HepG2 (cell line): ENCODE data around the gene IL12A. TPM values are rescaled to one million over a fixed set of nuclear protein-coding genes. Genes with fewer than 3 reads are reported as not detected.
A peak's percentile ranks its signal among the peaks of the same experiment; 100 is the strongest.

Experiments used
- ATAC-seq: fragments of 200-7000 bp; cut with Tn5 transposase; 3 replicates; pipeline ENCODE4 v1.9.1; 2020; ENCODE audit warnings: mild to moderate bottlenecking, moderate library complexity
- BruUV-seq: library from RNA; stranded (reverse); fragments of 400-500 nt; replicated peaks from 2 replicates; lab custom pipeline; 2021; lab: Mats Ljungman, UMichigan
- CTCF ChIA-PET: fragments of 300-600 bp; formaldehyde crosslinking; extraction: SDS; loops from one replicate; lab custom pipeline; 2021; ENCODE audit warnings: low total read pairs, inconsistent platforms, low intra/inter-chr PET ratio; lab: Yijun Ruan, JAX
- POLR2A ChIA-PET: fragments of 350-600 bp; sonication (Branson Sonifier 250); formaldehyde crosslinking; loops from one replicate; lab custom pipeline; 2020; ENCODE audit warnings: antibody characterized with exemption, inconsistent platforms; lab: Yijun Ruan, JAX
- DNase-seq: peaks from one replicate; pipeline ENCODE4 v3.0.0-alpha.2; 2015; ENCODE audit warnings: low spot score
- FAIRE-seq: peaks from 3 replicates; lab custom pipeline; 2011; peaks lifted over from hg19 to GRCh38; lab: Jason Lieb, UNC
- H2AFZ ChIP-seq: one replicate; pipeline ENCODE4 v1.6.1; 2011; ENCODE audit warnings: low read length, inconsistent platforms
- H3K27ac ChIP-seq: fragments of 300-600 bp; 3 replicates; pipeline ENCODE4 v1.8.0; 2011; ENCODE audit warnings: mixed run types, mild to moderate bottlenecking, mixed read lengths, low read length, inconsistent platforms; ENCODE audit not compliant: insufficient read depth; ENCODE audit errors: extremely low read length
- H3K27me3 ChIP-seq, 2 experiments: fragments of 200-600 bp in 1 of 2; 2 replicates in 1 of 2; 3 replicates in 1 of 2; pipeline versions ENCODE4 v1.6.0 to v1.8.0; 2011; ENCODE audit warnings: low read length in 2 of 2, mild to moderate bottlenecking in 2 of 2, moderate library complexity in 2 of 2, inconsistent platforms in 1 of 2; ENCODE audit not compliant: insufficient read depth in 2 of 2, control insufficient read depth in 1 of 2
- H3K36me3 ChIP-seq, 2 experiments: fragments of 200-600 bp in 1 of 2; replicated peaks in 1 of 2; 2 replicates in 1 of 2; 3 replicates in 1 of 2; pipeline versions ENCODE4 v1.5.1 to v1.8.0; 2011; ENCODE audit warnings: low read length in 2 of 2, inconsistent platforms in 1 of 2; ENCODE audit not compliant: insufficient read depth in 2 of 2, control insufficient read depth in 1 of 2
- H3K4me1 ChIP-seq: 2 replicates; pipeline ENCODE4 v1.5.1; 2012; ENCODE audit warnings: low read length, inconsistent platforms; ENCODE audit not compliant: insufficient read depth
- H3K4me2 ChIP-seq: 2 replicates; pipeline ENCODE4 v1.6.0; 2011; ENCODE audit warnings: low read depth, low read length, inconsistent platforms
- H3K4me3 ChIP-seq, 3 experiments: fragments of 200-600 bp in 1 of 3; sonication (generic), shearing (Covaris generic) in 1 of 3; replicated peaks in 1 of 3; 2 replicates each; pipeline ENCODE4 v1.5.1; 2011 to 2016; ENCODE audit warnings: low read length in 3 of 3, inconsistent platforms in 2 of 3, low read depth in 2 of 3, mild to moderate bottlenecking in 2 of 3, control low read depth in 1 of 3, mixed read lengths in 1 of 3; ENCODE audit not compliant: insufficient read depth in 1 of 3
- H3K79me2 ChIP-seq: one replicate; pipeline ENCODE4 v1.6.1; 2011; ENCODE audit warnings: low read length, inconsistent platforms; ENCODE audit not compliant: insufficient read depth
- H3K9ac ChIP-seq: 2 replicates; pipeline ENCODE4 v1.6.0; 2011; ENCODE audit warnings: mild to moderate bottlenecking, low read depth, low read length, inconsistent platforms; ENCODE audit not compliant: insufficient read depth
- H3K9me3 ChIP-seq: 2 replicates; pipeline ENCODE4 v1.5.1; 2012; ENCODE audit warnings: mild to moderate bottlenecking, low read length
- H4K20me1 ChIP-seq: 2 replicates; pipeline ENCODE4 v1.6.0; 2011; ENCODE audit warnings: inconsistent platforms, mild to moderate bottlenecking, low read length, moderate library complexity; ENCODE audit not compliant: insufficient read depth
- CCDC6 ChIP-seq: sonication (generic); formaldehyde crosslinking; IDR thresholded peaks from 2 replicates; pipeline ENCODE4 v1.8.1; 2022; ENCODE audit warnings: mild to moderate bottlenecking, missing genetic modification reagents, moderate library complexity
- EHMT2 ChIP-seq: fragments of 200-600 bp; sonication (generic); IDR thresholded peaks from 2 replicates; pipeline ENCODE4 v1.7.0; 2017; ENCODE audit warnings: antibody characterized with exemption, low read depth, low read length, borderline replicate concordance
- PHF20 ChIP-seq: sonication (generic); formaldehyde crosslinking; IDR thresholded peaks from 2 replicates; pipeline ENCODE4 v1.5.0; 2020; ENCODE audit warnings: mild to moderate bottlenecking, missing genetic modification reagents
- RFX3 ChIP-seq: IDR thresholded peaks from 2 replicates; pipeline ENCODE4 v1.6.1; 2016; ENCODE audit warnings: missing biosample characterization, missing genetic modification reagents
- ZNF253 ChIP-seq: sonication (generic); formaldehyde crosslinking; IDR thresholded peaks from 2 replicates; pipeline ENCODE4 v1.8.0; 2022; ENCODE audit warnings: mild to moderate bottlenecking, missing genetic modification reagents, borderline replicate concordance
- ZNF501 ChIP-seq: sonication (generic); formaldehyde crosslinking; IDR thresholded peaks from 2 replicates; pipeline ENCODE4 v1.5.1; 2020; ENCODE audit warnings: mild to moderate bottlenecking, moderate library complexity, missing genetic modification reagents
- ZNF7 ChIP-seq: IDR thresholded peaks from 2 replicates; pipeline ENCODE4 v1.6.1; 2016; ENCODE audit warnings: missing biosample characterization, missing genetic modification reagents
- WGBS: methylation state at CpG from one replicate; pipeline ENCODE4 v1.1.6; 2017; ENCODE audit warnings: low lambda C conversion rate; 5-methylcytosine and 5-hydroxymethylcytosine counted together
- in situ Hi-C: cut with HindIII; loops from 2 replicates; pipeline ENCODE4 v1.10.0; 2017; ENCODE audit warnings: low pct_unique_long_range_greater_than_20kb; ENCODE audit not compliant: extremely low pct_ligation_motif_present
- intact Hi-C: fragments of 100-400 bp; cut with micrococcal nuclease; formaldehyde crosslinking; loops from one replicate; pipeline ENCODE4 v1.10.0; 2022; ENCODE audit not compliant: unreplicated experiment
- polyA plus RNA-seq, 8 experiments: library from polyadenylated mRNA; depleted of rRNA in 3 of 8; stranded (reverse) in 7 of 8; unstranded in 1 of 8; fragments of >200 nt; fragmentation: Illumina TruSeq in 4 of 8; extraction: Trizol in 4 of 8; gene quantifications; 2 replicates each; pipeline versions ENCODE4 v1.2.1 to v1.2.3, GENCODE V29; 2011 to 2016; ENCODE audit warnings: low read depth in 4 of 8, missing spikeins in 1 of 8, mixed read lengths in 1 of 8; ENCODE audit not compliant: insufficient read depth in 1 of 8
- total RNA-seq, 5 experiments: library from RNA; depleted of rRNA; stranded (reverse); fragments of >200 nt; fragmentation: Illumina TruSeq; extraction: Trizol; gene quantifications; 2 replicates each; pipeline ENCODE4 v1.2.3, GENCODE V29; 2016; ENCODE audit warnings: low read depth in 1 of 5
- TF ChIP-seq, protein P1 (sequence below), 2 experiments: fragments of 450-650 bp in 1 of 2; sonication (generic) in 1 of 2; formaldehyde crosslinking; IDR thresholded peaks; 2 replicates each; pipeline versions ENCODE4 v1.5.0 to v1.8.0; 2020 to 2022; ENCODE audit warnings: mild to moderate bottlenecking in 1 of 2, missing genetic modification reagents in 1 of 2

The IL12A gene
- total and polyA plus RNA-seq, 2 of the 13 experiments (the other 11 are each of a cell fraction or from before 2014, with no cell fraction given) = 0.36 to 1.1 TPM

DNA sequence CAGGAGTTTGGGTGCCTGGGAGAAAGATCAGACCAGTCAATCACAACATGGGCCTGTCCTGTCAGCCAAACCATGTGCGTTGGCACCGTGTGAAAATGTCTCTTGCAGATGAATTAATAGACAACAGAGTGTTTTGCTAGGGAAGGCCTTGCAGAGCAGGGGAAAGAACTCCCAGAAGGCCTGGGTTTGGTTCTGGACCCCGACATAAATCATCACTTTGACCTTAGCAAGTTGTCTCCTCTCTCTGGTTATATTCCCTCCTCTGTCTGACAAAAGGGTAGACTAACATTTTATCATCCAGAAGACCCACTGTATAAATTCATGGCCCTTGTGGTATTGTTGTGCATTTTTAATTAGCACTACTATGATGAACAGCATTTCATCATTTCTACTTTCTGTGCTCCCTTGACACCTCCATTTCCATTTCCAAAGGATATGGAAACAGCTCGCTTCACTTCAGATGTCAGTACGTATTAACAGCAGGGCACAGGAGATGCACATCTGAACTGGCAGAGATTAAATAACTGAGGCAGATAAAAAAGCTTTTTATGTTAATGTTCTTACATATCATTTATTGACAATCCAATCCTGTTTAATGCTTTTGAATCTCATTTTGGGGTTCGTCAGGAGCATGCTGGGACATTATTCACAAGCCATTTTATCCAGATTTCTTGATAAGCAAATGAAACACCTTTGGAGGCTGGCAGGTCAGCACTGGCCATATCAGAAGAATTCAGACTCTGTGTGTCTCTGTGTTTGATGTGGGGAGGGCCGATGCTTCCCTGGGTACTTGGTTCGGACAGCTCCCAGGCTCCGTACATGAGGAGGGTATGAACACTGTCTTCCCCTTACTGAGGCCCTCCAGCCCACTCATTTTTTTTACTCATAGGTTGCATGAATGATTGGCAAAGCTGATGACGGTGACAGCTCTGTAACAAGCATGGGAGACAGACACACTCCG, 28.2 kb upstream of the IL12A start (continued):
- no peak for TF ChIP-seq ZNF253 (CRISPR knock-in tag)
- TF ChIP-seq PHF20 (CRISPR knock-in tag) = no peak

DNA sequence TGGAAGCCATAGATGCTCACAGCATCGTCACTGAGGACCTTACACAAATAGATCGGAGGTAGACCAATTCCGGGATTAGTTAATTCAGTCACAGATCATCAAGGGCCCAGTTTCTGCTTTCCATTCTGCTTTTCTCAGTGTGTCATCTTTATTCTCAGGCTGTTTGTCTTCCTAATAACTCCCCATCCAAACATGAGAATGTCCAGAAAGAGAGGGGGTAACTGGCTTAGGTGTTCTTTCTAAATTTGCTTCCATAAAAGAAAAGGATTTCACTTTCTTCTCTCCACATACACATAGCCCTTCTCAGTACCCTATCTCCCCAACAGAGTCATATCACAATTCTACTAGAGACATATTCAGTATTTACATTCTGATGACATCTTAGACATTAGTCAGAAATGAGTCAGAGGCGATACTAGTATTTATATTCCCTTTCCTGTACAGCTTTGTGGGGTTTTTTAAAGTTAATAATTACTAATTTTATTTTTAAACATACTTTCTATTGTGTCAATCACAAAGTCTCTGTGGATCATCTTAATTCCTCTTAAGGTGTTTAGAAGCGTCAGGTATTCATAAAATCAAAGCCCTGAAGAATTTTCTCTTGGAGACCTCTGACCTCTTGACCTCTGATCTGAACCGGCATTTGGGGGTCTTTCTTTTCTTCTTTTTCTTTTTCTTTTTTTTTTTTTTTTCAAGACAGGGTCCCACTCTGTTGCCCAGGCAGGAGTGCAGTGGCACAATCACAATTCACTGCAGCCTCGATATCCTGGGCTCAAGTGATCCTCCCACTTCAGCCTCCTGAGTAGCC, 24.3 kb upstream of the IL12A start:
- TF ChIP-seq ZNF7 (CRISPR knock-in tag) (no peak), RFX3 (CRISPR knock-in tag) (no peak), EHMT2 (no peak), CCDC6 (CRISPR knock-in tag) (no peak), ZNF501 (CRISPR knock-in tag) (no peak)
- TF ChIP-seq, protein P1, sequence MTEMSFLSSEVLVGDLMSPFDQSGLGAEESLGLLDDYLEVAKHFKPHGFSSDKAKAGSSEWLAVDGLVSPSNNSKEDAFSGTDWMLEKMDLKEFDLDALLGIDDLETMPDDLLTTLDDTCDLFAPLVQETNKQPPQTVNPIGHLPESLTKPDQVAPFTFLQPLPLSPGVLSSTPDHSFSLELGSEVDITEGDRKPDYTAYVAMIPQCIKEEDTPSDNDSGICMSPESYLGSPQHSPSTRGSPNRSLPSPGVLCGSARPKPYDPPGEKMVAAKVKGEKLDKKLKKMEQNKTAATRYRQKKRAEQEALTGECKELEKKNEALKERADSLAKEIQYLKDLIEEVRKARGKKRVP (CRISPR knock-in tag; IDR thresholded peaks at IDR 0.05) = 0 out of 4 replicates have a peak, but pooled peaks of 1 of the 2 experiments have one; percentile 22
- ATAC-seq (no peak; the same call in 2 of the 3 replicates), DNase-seq (no peak), FAIRE-seq (no peak)
- no TSS peak for BruUV-seq
- Histone ChIP-seq H2AFZ (no peak overlapping the region), H3K4me1 (no peaks in the 10 kb centered on the region), H3K9ac (no peak overlapping the region), H4K20me1 (no peaks in the 10 kb centered on the region), H3K79me2 (no peaks in the 10 kb centered on the region), H3K4me2 (no peak overlapping the region), H3K36me3 (no peaks in the 10 kb centered on the region), H3K27ac (no peak overlapping the region), H3K4me3 (no peak overlapping the region), H3K9me3 (no peaks in the 10 kb centered on the region), H3K27me3 (no peaks in the 10 kb centered on the region; a peak in 2 of 5 replicates)
- intact Hi-C loops (no loop called here), in situ Hi-C loops (no loop called here)
- CTCF ChIA-PET = no interaction called here
- POLR2A ChIA-PET = no interaction called here
- WGBS = 50% methylated on average over 7 of the region's 7 CpGs
